HEK293 (cell line): Measurements from ENCODE around the gene FKBP4.

Experiments used
- CTCF ChIA-PET: fragments of 350-600 bp; formaldehyde crosslinking; extraction: SDS; loops from one replicate; lab custom pipeline; 2021; ENCODE audit warnings: antibody characterized with exemption; lab: Yijun Ruan, JAX
- POLR2A ChIA-PET: fragments of 300-600 bp; formaldehyde crosslinking; extraction: SDS; loops from one replicate; lab custom pipeline; 2020; ENCODE audit warnings: antibody characterized with exemption, inconsistent platforms; lab: Yijun Ruan, JAX
- H3K27ac ChIP-seq: fragments of 200-500 bp; sonication (Bioruptor generic); 2 replicates; pipeline ENCODE4 v1.5.1; 2014; ENCODE audit warnings: low read depth, low read length, control low read depth, inconsistent platforms; ENCODE audit errors: extremely low read depth
- H3K36me3 ChIP-seq, 2 experiments: fragments of 200-500 bp in 1 of 2; sonication (Bioruptor generic) in 1 of 2; 1 replicate in 1 of 2; 2 replicates in 1 of 2; pipeline ENCODE4 v1.5.1; 2014 to 2017; ENCODE audit warnings: inconsistent platforms in 2 of 2, low read length in 2 of 2; ENCODE audit not compliant: control insufficient read depth in 2 of 2, insufficient read depth in 1 of 2
- H3K4me1 ChIP-seq: fragments of 200-500 bp; sonication (Bioruptor generic); 2 replicates; pipeline ENCODE4 v1.5.1; 2014; ENCODE audit warnings: mild to moderate bottlenecking, low read length, inconsistent platforms; ENCODE audit not compliant: control insufficient read depth, insufficient read depth
- H3K4me3 ChIP-seq: 2 replicates; pipeline ENCODE4 v1.5.1; 2011; ENCODE audit warnings: low read depth, mild to moderate bottlenecking, control low read depth, low read length, moderate library complexity
- H3K9me3 ChIP-seq: fragments of 200-500 bp; sonication (Bioruptor generic); 2 replicates; pipeline ENCODE4 v1.5.1; 2014; ENCODE audit warnings: low read depth, low read length, inconsistent platforms; ENCODE audit not compliant: control insufficient read depth, insufficient read depth
- BCL11B ChIP-seq: fragments of 450-650 bp; formaldehyde crosslinking; IDR thresholded peaks from 2 replicates; pipeline ENCODE4 v1.5.1; 2016; ENCODE audit warnings: low read depth, missing biosample characterization, missing genetic modification characterization
- KLF1 ChIP-seq: fragments of 450-650 bp; formaldehyde crosslinking; IDR thresholded peaks from 2 replicates; pipeline ENCODE4 v1.5.1; 2016; ENCODE audit warnings: missing biosample characterization, missing genetic modification characterization
- KLF7 ChIP-seq: fragments of 450-650 bp; formaldehyde crosslinking; IDR thresholded peaks from 2 replicates; pipeline ENCODE4 v1.5.1; 2016; ENCODE audit warnings: missing biosample characterization, missing genetic modification characterization, borderline replicate concordance
- KLF8 ChIP-seq: fragments of 450-650 bp; formaldehyde crosslinking; IDR thresholded peaks from 2 replicates; pipeline ENCODE4 v1.5.1; 2016; ENCODE audit warnings: missing biosample characterization, missing genetic modification characterization
- REST ChIP-seq: fragments of 450-650 bp; formaldehyde crosslinking; IDR thresholded peaks from 2 replicates; pipeline ENCODE4 v1.5.1; 2016; ENCODE audit warnings: missing biosample characterization, missing genetic modification characterization
- ZNF174 ChIP-seq: fragments of 450-650 bp; formaldehyde crosslinking; IDR thresholded peaks from 2 replicates; pipeline ENCODE4 v1.5.0; 2017; ENCODE audit warnings: missing biosample characterization, mild to moderate bottlenecking, missing genetic modification characterization
- ZNF274 ChIP-seq, 2 experiments: fragments of 200-500 bp in 1 of 2; fragments of 450-650 bp in 1 of 2; sonication (Bioruptor generic) in 1 of 2; formaldehyde crosslinking in 1 of 2; IDR thresholded peaks; 2 replicates each; pipeline versions ENCODE4 v1.5.1 to v1.6.1; 2014 to 2016; ENCODE audit warnings: borderline replicate concordance in 1 of 2, inconsistent platforms in 1 of 2, low read length in 1 of 2, missing biosample characterization in 1 of 2, missing genetic modification characterization in 1 of 2
- ZNF341 ChIP-seq: fragments of 450-650 bp; formaldehyde crosslinking; IDR thresholded peaks from 2 replicates; pipeline ENCODE4; 2016; ENCODE audit warnings: low read depth, missing biosample characterization, missing genetic modification characterization
- ZNF394 ChIP-seq: fragments of 450-650 bp; formaldehyde crosslinking; IDR thresholded peaks from 2 replicates; pipeline ENCODE4 v1.5.1; 2016; ENCODE audit warnings: missing biosample characterization, missing genetic modification characterization, mild to moderate bottlenecking, moderate library complexity, borderline replicate concordance
- ZNF416 ChIP-seq: fragments of 450-650 bp; formaldehyde crosslinking; IDR thresholded peaks from 2 replicates; pipeline ENCODE4 v1.5.1; 2016; ENCODE audit warnings: missing biosample characterization, missing genetic modification characterization
- ZNF518A ChIP-seq: fragments of 450-650 bp; formaldehyde crosslinking; conservative IDR thresholded peaks from 2 replicates; pipeline ENCODE4 v1.5.1; 2016; ENCODE audit warnings: low read depth, missing biosample characterization, missing genetic modification characterization
- ZNF521 ChIP-seq: fragments of 450-650 bp; formaldehyde crosslinking; IDR thresholded peaks from 2 replicates; pipeline ENCODE4 v1.5.1; 2017; ENCODE audit warnings: missing biosample characterization, mild to moderate bottlenecking, missing genetic modification characterization
- ZNF623 ChIP-seq: fragments of 450-650 bp; formaldehyde crosslinking; IDR thresholded peaks from 2 replicates; pipeline ENCODE4 v1.5.1; 2016; ENCODE audit warnings: missing biosample characterization, missing genetic modification characterization
- ZNF654 ChIP-seq: fragments of 450-650 bp; formaldehyde crosslinking; IDR thresholded peaks from 2 replicates; pipeline ENCODE4 v1.5.1; 2016; ENCODE audit warnings: low read depth, missing biosample characterization, missing genetic modification characterization
- ZNF747 ChIP-seq: fragments of 450-650 bp; formaldehyde crosslinking; IDR thresholded peaks from 2 replicates; pipeline ENCODE4 v1.5.1; 2016; ENCODE audit warnings: missing biosample characterization, missing genetic modification characterization
- ZNF830 ChIP-seq: fragments of 450-650 bp; IDR thresholded peaks from 2 replicates; pipeline ENCODE4 v1.5.0; 2018; ENCODE audit warnings: missing biosample characterization, missing genetic modification characterization, low read depth, mild to moderate bottlenecking, moderate library complexity
- TF ChIP-seq, protein P1 (sequence below): fragments of 450-650 bp; formaldehyde crosslinking; IDR thresholded peaks from 2 replicates; pipeline ENCODE4 v1.5.1; 2016; ENCODE audit warnings: missing biosample characterization, missing genetic modification characterization, low read depth
- TF ChIP-seq, protein P2 (sequence below): fragments of 450-650 bp; formaldehyde crosslinking; IDR thresholded peaks from 2 replicates; pipeline ENCODE4 v1.5.1; 2016; ENCODE audit warnings: missing biosample characterization, missing genetic modification characterization

FKBP4 gene

GRCh38 chr12:2776129-2776806, 18.5 kb upstream of the FKBP4 start (continued):
- TF ChIP-seq ZNF174 = no peak
- TF ChIP-seq ZNF341 (tag by site-specific recombination) = no peak
- TF ChIP-seq ZNF274 (IDR thresholded peaks at IDR 0.05; ENCODE audit: low read length) = no peak
- TF ChIP-seq ZNF274 (tag by site-specific recombination; IDR thresholded peaks at IDR 0.05; ENCODE audit: borderline replicate concordance) = no peak
- TF ChIP-seq, protein P1, sequence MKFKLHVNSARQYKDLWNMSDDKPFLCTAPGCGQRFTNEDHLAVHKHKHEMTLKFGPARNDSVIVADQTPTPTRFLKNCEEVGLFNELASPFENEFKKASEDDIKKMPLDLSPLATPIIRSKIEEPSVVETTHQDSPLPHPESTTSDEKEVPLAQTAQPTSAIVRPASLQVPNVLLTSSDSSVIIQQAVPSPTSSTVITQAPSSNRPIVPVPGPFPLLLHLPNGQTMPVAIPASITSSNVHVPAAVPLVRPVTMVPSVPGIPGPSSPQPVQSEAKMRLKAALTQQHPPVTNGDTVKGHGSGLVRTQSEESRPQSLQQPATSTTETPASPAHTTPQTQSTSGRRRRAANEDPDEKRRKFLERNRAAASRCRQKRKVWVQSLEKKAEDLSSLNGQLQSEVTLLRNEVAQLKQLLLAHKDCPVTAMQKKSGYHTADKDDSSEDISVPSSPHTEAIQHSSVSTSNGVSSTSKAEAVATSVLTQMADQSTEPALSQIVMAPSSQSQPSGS (tag by site-specific recombination) = no peak
- no peak for TF ChIP-seq ZNF654
- TF ChIP-seq, protein P2, sequence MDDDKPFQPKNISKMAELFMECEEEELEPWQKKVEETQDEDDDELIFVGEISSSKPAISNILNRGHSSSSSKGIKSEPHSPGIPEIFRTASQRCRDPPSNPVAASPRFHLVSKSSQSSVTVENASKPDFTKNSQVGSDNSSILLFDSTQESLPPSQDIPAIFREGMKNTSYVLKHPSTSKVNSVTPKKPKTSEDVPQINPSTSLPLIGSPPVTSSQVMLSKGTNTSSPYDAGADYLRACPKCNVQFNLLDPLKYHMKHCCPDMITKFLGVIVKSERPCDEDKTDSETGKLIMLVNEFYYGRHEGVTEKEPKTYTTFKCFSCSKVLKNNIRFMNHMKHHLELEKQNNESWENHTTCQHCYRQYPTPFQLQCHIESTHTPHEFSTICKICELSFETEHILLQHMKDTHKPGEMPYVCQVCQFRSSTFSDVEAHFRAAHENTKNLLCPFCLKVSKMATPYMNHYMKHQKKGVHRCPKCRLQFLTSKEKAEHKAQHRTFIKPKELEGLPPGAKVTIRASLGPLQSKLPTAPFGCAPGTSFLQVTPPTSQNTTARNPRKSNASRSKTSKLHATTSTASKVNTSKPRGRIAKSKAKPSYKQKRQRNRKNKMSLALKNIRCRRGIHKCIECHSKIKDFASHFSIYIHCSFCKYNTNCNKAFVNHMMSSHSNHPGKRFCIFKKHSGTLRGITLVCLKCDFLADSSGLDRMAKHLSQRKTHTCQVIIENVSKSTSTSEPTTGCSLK (tag by site-specific recombination) = no peak
- TF ChIP-seq KLF7 (tag by site-specific recombination) = no peak
- TF ChIP-seq KLF8 (tag by site-specific recombination) = no peak
- no peak for TF ChIP-seq ZNF394 (tag by site-specific recombination)
- TF ChIP-seq ZNF521 (tag by site-specific recombination) = no peak
- TF ChIP-seq ZNF623 = no peak
- no peak for TF ChIP-seq REST (tag by site-specific recombination)
- no peak for TF ChIP-seq ZNF416 (tag by site-specific recombination)

- H3K36me3 ChIP-seq = no peaks in the 10 kb centered on the region
- H3K9me3 ChIP-seq = no peaks in the 10 kb centered on the region
- TF ChIP-seq ZNF830 (tag by site-specific recombination) (no peak), ZNF747 (tag by site-specific recombination) (no peak), ZNF518A (tag by site-specific recombination) (no peak), KLF1 (no peak), BCL11B (no peak)
- TF ChIP-seq, all 188 proteins: peak for 0
- Histone ChIP-seq H3K4me1 (peaks cover 1% of the 10 kb centered on the region; the same call in 1 of the 2 replicates), H3K4me3 (no peak overlapping the region), H3K27ac (no peak overlapping the region)
- ChIA-PET CTCF (interaction anchor here (0.9 kb wide), 1 partner anchor 9 kb away, joined by 3 read pairs; no protein-coding TSS in a partner anchor), POLR2A (no interaction called here)
Observed at GRCh38 chr12:2779281-2779680, 15.5 kb upstream of the FKBP4 start.
